ENCODE data around the gene KCNH1. TPM values are rescaled to one million over a fixed set of nuclear protein-coding genes. Genes with fewer than 3 reads are reported as not detected.

KCNH1 gene
- total and polyA plus RNA-seq, 10 of the 15 experiments (the other 5 are each of a cell fraction or from before 2014, with no cell fraction given): 0.02 to 0.04 (median 0.04) TPM; not detected in 7

DNA sequence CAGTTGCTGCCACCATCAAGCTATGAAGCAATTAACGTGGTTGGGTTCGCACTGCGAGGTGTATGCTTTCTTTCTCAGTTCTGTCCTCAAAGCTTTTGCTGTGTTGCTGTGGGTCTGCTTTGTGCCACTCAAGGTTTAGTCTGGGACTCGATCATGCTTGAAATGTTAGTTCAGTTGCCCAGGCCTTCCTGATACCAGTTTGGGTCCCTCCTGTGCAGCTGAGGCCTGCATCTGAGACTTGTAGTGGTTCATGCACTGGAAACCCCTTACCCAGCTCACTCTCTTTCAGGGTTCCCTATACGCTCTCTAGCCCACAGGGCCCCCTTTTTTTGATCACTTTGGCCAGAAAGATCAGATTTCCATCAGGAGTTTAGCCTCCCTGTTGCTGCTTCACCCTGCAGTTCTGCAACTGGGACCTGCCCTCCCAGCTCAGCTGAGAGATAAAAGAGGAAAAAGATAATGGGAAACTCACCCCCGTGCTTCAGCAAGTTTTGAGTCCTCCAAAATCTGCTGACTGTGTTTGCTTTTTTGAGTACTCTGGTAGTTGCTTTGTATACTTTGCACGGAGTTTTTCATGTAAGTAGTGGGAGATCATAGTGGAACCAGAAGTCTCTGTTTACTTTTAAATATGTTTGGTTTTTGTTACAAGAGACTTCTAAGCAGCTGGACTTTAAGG, 488.2 kb downstream of the KCNH1 start (continued):
- no peak for TF ChIP-seq EP300 (IDR thresholded peaks at IDR 0.05; ENCODE audit: borderline replicate concordance in 1 of 2, control insufficient read depth in 1 of 2, low read depth in 2 of 2, low read length in 2 of 2)

DNA sequence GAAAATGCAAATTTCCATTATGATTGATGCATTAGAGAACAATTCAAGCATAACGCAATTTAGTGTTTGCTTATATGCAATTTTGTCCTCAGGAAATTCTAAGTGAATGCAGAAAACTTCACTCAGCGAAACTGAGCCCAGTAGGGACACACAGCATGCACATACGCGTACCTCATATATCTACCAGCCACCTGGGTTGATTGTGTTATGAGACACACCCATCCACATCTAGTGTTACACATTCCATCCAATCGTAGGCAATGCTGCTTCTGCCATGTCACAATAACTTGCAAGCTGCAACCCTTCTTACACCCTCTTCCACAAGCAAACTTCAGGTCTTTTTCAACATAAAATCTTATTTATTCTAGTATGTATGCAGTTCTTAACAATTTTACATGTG, 492.4 kb downstream of the KCNH1 start:
- Histone ChIP-seq H3K4me3 (no peak overlapping the region), H3K9ac (ENCODE audit: control insufficient read depth, insufficient read depth, low read length) (no peak overlapping the region), H3K4me1 (ENCODE audit: control insufficient read depth, insufficient read depth, low read length) (no peaks in the 10 kb centered on the region), H3K27ac (ENCODE audit: control insufficient read depth, insufficient read depth) (no peak overlapping the region), H3K36me3 (ENCODE audit: control insufficient read depth in 2 of 2, insufficient read depth in 2 of 2, low read length in 1 of 2) (no peaks in the 10 kb centered on the region), H3K27me3 (replicated peaks in 1 of 2; ENCODE audit: control insufficient read depth in 2 of 2, insufficient read depth in 2 of 2, low read length in 1 of 2) (no peaks in the 10 kb centered on the region), H3K9me3 (replicated peaks; ENCODE audit: control insufficient read depth, insufficient read depth, low read length) (no peaks in the 10 kb centered on the region), H2AFZ (ENCODE audit: control insufficient read depth, low read depth, low read length) (no peak overlapping the region), H4K20me1 (ENCODE audit: control insufficient read depth, insufficient read depth) (no peaks in the 10 kb centered on the region), H3K79me2 (ENCODE audit: control insufficient read depth, insufficient read depth, low read length) (no peaks in the 10 kb centered on the region), H3K4me2 (ENCODE audit: control insufficient read depth, insufficient read depth) (no peak overlapping the region)
- POLR2A ChIA-PET: no interaction called here
- in situ Hi-C loops (cut with MboI): no loop called here
- RAD21 ChIA-PET (ENCODE audit: unreplicated experiment): no interaction called here
- TF ChIP-seq SREBF1 (IDR thresholded peaks at IDR 0.05; ENCODE audit: low read length) (no peak), POLR2A (IDR thresholded peaks at IDR 0.05; ENCODE audit: low read depth, low read length) (no peak), IKZF2 (IDR thresholded peaks at IDR 0.05) (no peak), SMC3 (IDR thresholded peaks at IDR 0.05; ENCODE audit: borderline replicate concordance, low read length) (no peak), RCOR1 (conservative IDR thresholded peaks at IDR 0.05; ENCODE audit: low read depth, low read length) (no peak), FOS (IDR thresholded peaks at IDR 0.05; ENCODE audit: borderline replicate concordance, extremely low read depth, insufficient read length) (no peak), NBN (IDR thresholded peaks at IDR 0.05) (no peak), RAD21 (IDR thresholded peaks at IDR 0.05; ENCODE audit: insufficient read depth, low read depth, low read length) (no peak), PML (IDR thresholded peaks at IDR 0.05; ENCODE audit: low read length) (no peak), MYC (IDR thresholded peaks at IDR 0.05; ENCODE audit: insufficient read depth, insufficient read length, insufficient replicate concordance, low read length, severe bottlenecking) (no peak), MTA3 (IDR thresholded peaks at IDR 0.05; ENCODE audit: borderline replicate concordance, low read length) (no peak), ASH2L (IDR thresholded peaks at IDR 0.05; ENCODE audit: borderline replicate concordance, low read depth) (no peak)
- TF ChIP-seq, protein P1, sequence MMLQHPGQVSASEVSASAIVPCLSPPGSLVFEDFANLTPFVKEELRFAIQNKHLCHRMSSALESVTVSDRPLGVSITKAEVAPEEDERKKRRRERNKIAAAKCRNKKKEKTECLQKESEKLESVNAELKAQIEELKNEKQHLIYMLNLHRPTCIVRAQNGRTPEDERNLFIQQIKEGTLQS (IDR thresholded peaks at IDR 0.05; ENCODE audit: borderline replicate concordance, extremely low read depth, low read depth, low read length): no peak
- no peak for FAIRE-seq
- CTCF ChIA-PET: no interaction called here
- no peak for DNase-seq (ENCODE audit: low read depth, low spot score)
- no peak for ATAC-seq
- 51% methylated on average over 5 of the region's 5 CpGs for WGBS (ENCODE audit: insufficient coverage, insufficient replicate concordance, low lambda C conversion rate, missing lambda C conversion rate)
- intact Hi-C loops (cut with micrococcal nuclease; ENCODE audit: unreplicated experiment): no loop called here
- no TSS peak for BruUV-seq (replicated peaks)
- SMC1A ChIA-PET (ENCODE audit: uncharacterized antibody, unreplicated experiment): no interaction called here

Data from GM12878 (cell line).